Astrocyte (in vitro differentiated cells and primary cell): ENCODE data around the gene TRPM6.

ENCODE experiments used
- EZH2 ChIP-seq: IDR thresholded peaks from 2 replicates; pipeline ENCODE4 v1.6.1; 2012; ENCODE audit warnings: mild to moderate bottlenecking, low read length, inconsistent platforms; ENCODE audit not compliant: insufficient read depth
- TF ChIP-seq, protein P1 (sequence below): IDR thresholded peaks from 2 replicates; pipeline ENCODE4 v1.5.1; 2011; ENCODE audit warnings: low read depth, mild to moderate bottlenecking, inconsistent platforms, low read length, moderate library complexity; ENCODE audit not compliant: insufficient read depth

DNA sequence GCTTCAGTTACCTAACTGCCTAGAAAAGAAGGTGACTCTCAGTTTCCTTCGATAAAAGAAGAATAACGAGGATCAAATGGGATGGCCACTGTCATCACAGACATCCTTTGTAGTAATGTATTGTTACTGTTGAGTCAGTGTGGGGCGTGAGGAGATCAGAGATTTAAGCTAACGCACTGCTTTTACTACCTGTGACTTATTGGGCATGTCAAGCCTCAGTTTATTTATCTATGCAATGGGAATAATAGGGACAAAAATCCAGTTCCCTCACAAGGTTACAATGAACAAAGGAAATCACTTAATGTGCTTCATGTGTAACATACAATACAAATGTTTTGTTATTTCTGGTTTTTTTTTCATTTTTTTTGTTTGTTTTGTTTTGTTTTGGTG lies 255 bp upstream of the TRPM6 start:
- TF ChIP-seq, protein P1, sequence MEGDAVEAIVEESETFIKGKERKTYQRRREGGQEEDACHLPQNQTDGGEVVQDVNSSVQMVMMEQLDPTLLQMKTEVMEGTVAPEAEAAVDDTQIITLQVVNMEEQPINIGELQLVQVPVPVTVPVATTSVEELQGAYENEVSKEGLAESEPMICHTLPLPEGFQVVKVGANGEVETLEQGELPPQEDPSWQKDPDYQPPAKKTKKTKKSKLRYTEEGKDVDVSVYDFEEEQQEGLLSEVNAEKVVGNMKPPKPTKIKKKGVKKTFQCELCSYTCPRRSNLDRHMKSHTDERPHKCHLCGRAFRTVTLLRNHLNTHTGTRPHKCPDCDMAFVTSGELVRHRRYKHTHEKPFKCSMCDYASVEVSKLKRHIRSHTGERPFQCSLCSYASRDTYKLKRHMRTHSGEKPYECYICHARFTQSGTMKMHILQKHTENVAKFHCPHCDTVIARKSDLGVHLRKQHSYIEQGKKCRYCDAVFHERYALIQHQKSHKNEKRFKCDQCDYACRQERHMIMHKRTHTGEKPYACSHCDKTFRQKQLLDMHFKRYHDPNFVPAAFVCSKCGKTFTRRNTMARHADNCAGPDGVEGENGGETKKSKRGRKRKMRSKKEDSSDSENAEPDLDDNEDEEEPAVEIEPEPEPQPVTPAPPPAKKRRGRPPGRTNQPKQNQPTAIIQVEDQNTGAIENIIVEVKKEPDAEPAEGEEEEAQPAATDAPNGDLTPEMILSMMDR = no peak
- TF ChIP-seq EZH2 = no peak
